Measurements from ENCODE around the gene ZCCHC17.

- TF ChIP-seq CTCF (IDR thresholded peaks at IDR 0.05; ENCODE audit: insufficient read depth, low read length), result no peak
- TF ChIP-seq SPI1 (IDR thresholded peaks at IDR 0.05; ENCODE audit: borderline replicate concordance, low read depth), result no peak
These were observed 30.5 kb downstream of the ZCCHC17 start for GRCh38 chr1:31327381-31327780.

All from HL-60 (cell line).